GM12878 (cell line): ENCODE results near the gene TIMP3. TPM values are rescaled to one million over a fixed set of nuclear protein-coding genes. Genes with fewer than 3 reads are reported as not detected.

Source experiments
- ATAC-seq: fragments of 200-7000 bp; cut with Tn5 transposase; 3 replicates; pipeline ENCODE4 v1.9.1; 2020; ENCODE audit warnings: mild to moderate bottlenecking, moderate library complexity
- BruUV-seq: library from RNA; stranded (reverse); fragments of 400-500 nt; replicated peaks from 2 replicates; lab custom pipeline; 2021; lab: Mats Ljungman, UMichigan
- CTCF ChIA-PET: fragments of 300-600 bp; sonication (Branson Sonifier 250); formaldehyde crosslinking; extraction: SDS; loops from one replicate; lab custom pipeline; 2021; ENCODE audit warnings: inconsistent platforms; lab: Yijun Ruan, JAX
- POLR2A ChIA-PET: fragments of 350-600 bp; formaldehyde crosslinking; extraction: SDS; loops from one replicate; lab custom pipeline; 2021; ENCODE audit warnings: inconsistent platforms; lab: Charles Lee
- RAD21 ChIA-PET: fragments of 300-600 bp; sonication (Branson Sonifier 250); formaldehyde crosslinking; loops from one replicate; lab custom pipeline; 2023; ENCODE audit warnings: antibody characterized with exemption; ENCODE audit not compliant: unreplicated experiment; lab: Charles Lee
- SMC1A ChIA-PET: fragments of 300-600 bp; sonication (Branson Sonifier 250); formaldehyde crosslinking; loops from one replicate; lab custom pipeline; 2023; ENCODE audit not compliant: unreplicated experiment, uncharacterized antibody; lab: Charles Lee
- DNase-seq: peaks from one replicate; pipeline ENCODE4 v3.0.0-alpha.2; 2011; ENCODE audit warnings: low read depth, low spot score
- FAIRE-seq: peaks from 3 replicates; lab custom pipeline; 2011; peaks lifted over from hg19 to GRCh38; lab: Jason Lieb, UNC
- H2AFZ ChIP-seq: 2 replicates; pipeline ENCODE4 v1.6.0; 2011; ENCODE audit warnings: low read depth, low read length, control low read depth; ENCODE audit not compliant: control insufficient read depth
- H3K27ac ChIP-seq: 2 replicates; pipeline ENCODE4 v1.5.1; 2011; ENCODE audit warnings: control low read depth; ENCODE audit not compliant: control insufficient read depth, insufficient read depth
- H3K27me3 ChIP-seq, 2 experiments: replicated peaks in 1 of 2; 2 replicates each; pipeline versions ENCODE4 v1.6.0 to v1.6.1; 2011; ENCODE audit warnings: low read length in 1 of 2; ENCODE audit not compliant: control insufficient read depth in 2 of 2, insufficient read depth in 2 of 2
- H3K36me3 ChIP-seq, 2 experiments: 2 replicates each; pipeline ENCODE4 v1.5.1; 2011; ENCODE audit warnings: low read length in 1 of 2; ENCODE audit not compliant: control insufficient read depth in 2 of 2, insufficient read depth in 2 of 2
- H3K4me1 ChIP-seq: 2 replicates; pipeline ENCODE4 v1.6.1; 2011; ENCODE audit warnings: mild to moderate bottlenecking, low read length, moderate library complexity, mixed read lengths; ENCODE audit not compliant: control insufficient read depth, insufficient read depth
- H3K4me2 ChIP-seq: 2 replicates; pipeline ENCODE4 v1.6.0; 2011; ENCODE audit warnings: control low read depth; ENCODE audit not compliant: control insufficient read depth, insufficient read depth
- H3K4me3 ChIP-seq: fragments of 200-600 bp; sonication (generic); 2 replicates; pipeline ENCODE4 v1.5.1; 2016
- H3K79me2 ChIP-seq: 2 replicates; pipeline ENCODE4 v1.6.0; 2011; ENCODE audit warnings: low read length; ENCODE audit not compliant: control insufficient read depth, insufficient read depth
- H3K9ac ChIP-seq: 2 replicates; pipeline ENCODE4 v1.8.0; 2011; ENCODE audit warnings: low read length, control low read depth, mixed read lengths; ENCODE audit not compliant: control insufficient read depth, insufficient read depth
- H3K9me3 ChIP-seq: replicated peaks from 3 replicates; pipeline ENCODE4 v1.5.1; 2011; ENCODE audit warnings: mild to moderate bottlenecking, low read length; ENCODE audit not compliant: control insufficient read depth, insufficient read depth
- H4K20me1 ChIP-seq: 2 replicates; pipeline ENCODE4 v1.6.0; 2011; ENCODE audit not compliant: control insufficient read depth, insufficient read depth
- ATF3 ChIP-seq: IDR thresholded peaks from 2 replicates; pipeline ENCODE4 v1.6.1; 2011; ENCODE audit warnings: low read depth, mild to moderate bottlenecking, low read length, moderate library complexity, borderline replicate concordance; ENCODE audit errors: extremely low read depth
- ATF7 ChIP-seq: fragments of 450-650 bp; IDR thresholded peaks from 2 replicates; pipeline ENCODE4 v1.6.1; 2016; ENCODE audit warnings: low read depth, mild to moderate bottlenecking
- ELK1 ChIP-seq: IDR thresholded peaks from 2 replicates; pipeline ENCODE4 v1.6.1; 2012; ENCODE audit warnings: low read depth, low read length, improper control_type of control experiment
- FOS ChIP-seq: IDR thresholded peaks from 3 replicates; pipeline ENCODE4 v1.6.1; 2011; ENCODE audit warnings: borderline replicate concordance; ENCODE audit not compliant: insufficient read length; ENCODE audit errors: extremely low read depth
- HDAC6 ChIP-seq: fragments of 200-600 bp; sonication (generic); IDR thresholded peaks from one replicate; pipeline ENCODE4 v1.8.0; 2017; ENCODE audit warnings: antibody characterized with exemption; ENCODE audit not compliant: unreplicated experiment
- HDGF ChIP-seq: fragments of 450-650 bp; IDR thresholded peaks from 2 replicates; pipeline ENCODE4 v1.6.1; 2016; ENCODE audit warnings: antibody characterized with exemption
- JUNB ChIP-seq: IDR thresholded peaks from 2 replicates; pipeline ENCODE4 v1.6.1; 2016; ENCODE audit warnings: antibody characterized with exemption, mild to moderate bottlenecking
- NFXL1 ChIP-seq: fragments of 450-650 bp; IDR thresholded peaks from 2 replicates; pipeline ENCODE4 v1.6.1; 2017; ENCODE audit warnings: antibody characterized with exemption, mild to moderate bottlenecking, borderline replicate concordance
- PML ChIP-seq: IDR thresholded peaks from 2 replicates; pipeline ENCODE4 v1.6.1; 2012; ENCODE audit warnings: low read length, inconsistent platforms
- SMC3 ChIP-seq: IDR thresholded peaks from 2 replicates; pipeline ENCODE4 v1.6.1; 2011; ENCODE audit warnings: low read length, improper control_type of control experiment, borderline replicate concordance
- SP1 ChIP-seq: IDR thresholded peaks from one replicate; pipeline ENCODE4 v1.6.1; 2011; ENCODE audit warnings: low read depth, low read length
- TBL1XR1 ChIP-seq: IDR thresholded peaks from 2 replicates; pipeline ENCODE4 v1.6.1; 2012; ENCODE audit warnings: low read depth, low read length, improper control_type of control experiment
- ZNF217 ChIP-seq: fragments of 450-650 bp; IDR thresholded peaks from 2 replicates; pipeline ENCODE4 v1.6.1; 2017; ENCODE audit warnings: antibody characterized with exemption, mild to moderate bottlenecking
- ZNF687 ChIP-seq: fragments of 450-650 bp; IDR thresholded peaks from 2 replicates; pipeline ENCODE4 v1.6.1; 2017; ENCODE audit warnings: mild to moderate bottlenecking, moderate library complexity
- WGBS: methylation state at CpG from one replicate; pipeline ENCODE4 v1.1.6; 2016; ENCODE audit warnings: low lambda C conversion rate; ENCODE audit not compliant: insufficient replicate concordance, insufficient coverage; ENCODE audit errors: missing lambda C conversion rate; 5-methylcytosine and 5-hydroxymethylcytosine counted together
- in situ Hi-C: fragments of 300-500 bp; cut with MboI; formaldehyde crosslinking; loops from 9 replicates; pipeline ENCODE4 v1.14.3; 2018; ENCODE audit warnings: mixed read lengths
- intact Hi-C: fragments of 100-400 bp; cut with micrococcal nuclease; formaldehyde crosslinking; loops from one replicate; pipeline ENCODE4 v1.14.2; 2022; ENCODE audit not compliant: unreplicated experiment
- polyA plus RNA-seq, 11 experiments: library from polyadenylated mRNA; depleted of rRNA in 4 of 11; unstranded in 6 of 11; stranded (reverse) in 5 of 11; fragments of >200 nt; fragmentation: Nextera tagmentation in 4 of 11; fragmentation: Illumina TruSeq in 1 of 11; extraction: Ambion mirVana in 4 of 11; extraction: Trizol in 1 of 11; gene quantifications; 1 replicate in 1 of 11; 2 replicates in 10 of 11; pipeline versions ENCODE4 v1.2.1 to v1.2.3, GENCODE V29; 2011 to 2016; ENCODE audit warnings: inconsistent platforms in 2 of 11, missing spikeins in 2 of 11, low read depth in 1 of 11
- total RNA-seq, 4 experiments: library from RNA; depleted of rRNA in 3 of 4; stranded (reverse); fragments of >200 nt in 3 of 4; fragmentation: Illumina TruSeq in 1 of 4; extraction: Trizol in 1 of 4; gene quantifications; 2 replicates each; pipeline versions ENCODE4 v1.2.1 to v1.2.3, GENCODE V29; 2013 to 2021

Gene TIMP3
- total and polyA plus RNA-seq, 10 of the 15 experiments (the other 5 are each of a cell fraction or from before 2014, with no cell fraction given) = 0.01 to 0.74 (median 0.27) TPM; not detected in 5

GRCh38 chr22:32815059-32815458, 13.6 kb downstream of the TIMP3 start:
- no peaks in the 10 kb centered on the region for H3K36me3 ChIP-seq
- no peak overlapping the region for H3K27ac ChIP-seq
- BruUV-seq = no TSS peak
- 27% methylated on average over 4 of the region's 4 CpGs for WGBS
- no peaks in the 10 kb centered on the region for H3K4me1 ChIP-seq
- H4K20me1 ChIP-seq = no peaks in the 10 kb centered on the region
- H3K4me2 ChIP-seq = no peak overlapping the region
- TF ChIP-seq ATF7 = no peak
- TF ChIP-seq NFXL1 = no peak
- TF ChIP-seq FOS = no peak
- no peak for TF ChIP-seq SP1
- no peak for TF ChIP-seq HDAC6
- TF ChIP-seq ATF3 = no peak
- no peak for TF ChIP-seq TBL1XR1
- intact Hi-C loops = no loop called here
- no peak for FAIRE-seq
- H3K79me2 ChIP-seq = no peaks in the 10 kb centered on the region
- H3K27me3 ChIP-seq = peaks cover 0 to 2% of the 10 kb centered on the region in 2 experiments; a peak in 1 of 4 replicates
- ChIA-PET SMC1A (no interaction called here), RAD21 (no interaction called here), POLR2A (no interaction called here), CTCF (interaction anchor here (1.5 kb wide), 1 partner anchor 18 kb away, joined by 3 read pairs; no protein-coding TSS in a partner anchor)
- no peak overlapping the region for H2AFZ ChIP-seq
- no peak overlapping the region for H3K4me3 ChIP-seq
- in situ Hi-C loops = no loop called here
- H3K9me3 ChIP-seq = no peaks in the 10 kb centered on the region
- no peak for ATAC-seq
- DNase-seq = no peak
- no peak overlapping the region for H3K9ac ChIP-seq

GRCh38 chr22:32815943-32816342, 14.4 kb downstream of the TIMP3 start:
- intact Hi-C loops = no loop called here
- RAD21 ChIA-PET = no interaction called here
- FAIRE-seq = no peak
- TF ChIP-seq ZNF217 (no peak), ELK1 (no peak), HDGF (no peak), SMC3 (no peak), ZNF687 (no peak), PML (no peak), JUNB (no peak), FOS (no peak)

More at GRCh38 chr22:32815943-32816342, 14.4 kb downstream of the TIMP3 start:
- 36% methylated on average over 6 of the region's 6 CpGs for WGBS
- Histone ChIP-seq H3K9me3 (no peaks in the 10 kb centered on the region), H3K9ac (no peak overlapping the region), H3K79me2 (no peaks in the 10 kb centered on the region), H3K4me2 (no peak overlapping the region), H3K4me3 (no peak overlapping the region), H3K4me1 (no peaks in the 10 kb centered on the region), H3K36me3 (no peaks in the 10 kb centered on the region), H3K27me3 (peaks cover 0 to 2% of the 10 kb centered on the region in 2 experiments; a peak in 1 of 4 replicates), H2AFZ (no peak overlapping the region), H3K27ac (no peak overlapping the region), H4K20me1 (no peaks in the 10 kb centered on the region)
- ChIA-PET CTCF (interaction anchor here (1.5 kb wide), 1 partner anchor 19 kb away, joined by 3 read pairs; no protein-coding TSS in a partner anchor), SMC1A (no interaction called here), POLR2A (no interaction called here)
- ATAC-seq = no peak
- no peak for DNase-seq
- in situ Hi-C loops = no loop called here
- no TSS peak for BruUV-seq
